Midbrain (tissue), 1 donor: Measurements from ENCODE around the gene CNN2.
"Not testable (repeated sequence)": the region's sequence is repeated elsewhere in the genome, so short reads cannot be mapped to it uniquely, and the experiment has no call there.

Source experiments
- DNase-seq: peaks from one replicate; lab custom pipeline; 2025; lab: John Stamatoyannopoulos, UW

CNN2 gene

DNA sequence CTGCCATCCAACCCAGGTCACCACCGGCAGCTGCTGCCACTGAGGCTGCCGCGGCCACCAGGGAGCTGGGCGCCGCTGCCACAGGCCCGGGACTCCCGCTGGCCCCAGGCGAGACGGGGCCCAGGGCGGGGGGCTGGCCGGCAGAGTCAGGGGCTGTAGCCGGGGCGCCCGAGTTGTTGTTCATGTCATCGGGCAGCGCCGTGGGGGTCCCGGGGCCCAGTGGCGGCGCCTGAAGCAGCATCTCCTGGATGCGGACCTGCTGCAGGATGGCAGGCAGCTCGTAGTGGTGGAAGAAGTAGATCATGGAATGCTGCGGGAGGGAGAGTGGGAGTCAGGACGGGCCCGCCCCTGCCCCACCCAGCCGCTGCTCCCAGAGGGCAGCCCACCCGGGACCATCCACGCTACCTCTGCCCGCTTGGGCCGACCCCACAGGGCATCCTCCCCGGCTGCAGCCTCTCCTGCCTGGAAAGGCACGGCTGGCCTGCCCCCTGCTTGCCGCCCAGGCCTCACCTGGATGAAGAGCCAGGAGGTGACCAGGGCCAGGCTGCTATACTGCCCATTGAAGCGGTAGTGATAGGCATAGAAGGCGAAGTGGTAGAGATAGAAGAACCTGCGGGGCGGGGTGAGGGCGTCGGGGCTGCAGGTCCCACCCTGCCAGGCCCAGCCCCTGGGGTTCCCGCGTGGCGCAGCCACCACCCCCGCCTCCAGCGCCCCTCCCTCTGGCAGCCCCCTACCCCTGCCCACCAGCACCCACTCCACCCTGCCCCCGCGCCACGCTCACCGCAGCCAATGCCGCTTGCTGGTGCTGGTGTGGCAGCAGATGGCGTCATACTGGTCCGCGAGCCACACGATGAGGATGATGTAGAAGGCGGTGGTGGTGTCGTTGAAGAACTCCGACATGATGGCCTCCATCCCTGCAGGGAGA lies 15.6 kb upstream of the CNN2 start:
- no peak for DNase-seq

DNA sequence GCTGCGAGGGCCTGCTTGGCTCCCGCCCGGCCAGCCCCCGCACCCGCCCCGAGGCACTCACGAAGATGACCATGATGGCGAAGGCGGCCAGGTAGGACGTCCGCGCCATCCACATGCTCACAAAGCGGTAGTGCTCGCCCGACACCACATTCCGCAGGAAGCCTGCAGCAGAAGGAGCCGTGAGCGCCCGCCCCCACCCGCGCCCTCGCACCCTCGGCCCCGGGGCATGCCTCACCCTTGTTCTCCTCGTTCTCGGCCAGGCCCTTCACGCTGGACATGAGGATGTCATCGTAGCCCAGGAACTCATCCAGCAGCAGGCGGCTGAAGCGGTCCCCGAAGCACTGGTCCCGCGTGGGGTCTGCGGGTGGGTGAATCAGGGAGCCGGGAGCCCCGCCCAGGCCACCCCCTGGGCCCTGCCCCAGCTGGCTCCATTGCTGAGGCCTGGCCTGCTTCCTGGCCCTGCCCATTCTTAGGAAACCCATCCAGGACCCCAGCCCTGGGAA lies 14.5 kb upstream of the CNN2 start:
- no peak for DNase-seq

DNA sequence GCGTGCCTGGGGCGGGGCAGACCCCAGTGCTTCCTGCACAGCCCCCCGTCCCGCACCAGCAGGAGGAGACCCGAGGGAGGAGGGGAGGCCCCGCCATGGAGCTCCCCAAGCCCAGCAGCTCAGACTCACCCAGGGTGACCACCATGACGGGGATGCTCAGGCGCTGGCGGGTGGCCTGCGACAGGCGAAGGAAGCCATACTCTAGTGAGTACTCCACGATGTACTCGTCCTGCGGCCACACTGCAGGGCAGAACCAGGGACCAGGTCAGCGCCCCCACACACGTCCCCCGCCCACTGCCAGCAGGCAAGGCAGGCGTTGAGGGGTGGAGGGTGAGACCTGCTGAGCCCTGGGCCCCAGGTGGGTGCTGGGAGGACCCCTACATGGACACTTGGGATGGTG lies 14.1 kb upstream of the CNN2 start:
- no peak for DNase-seq

DNA sequence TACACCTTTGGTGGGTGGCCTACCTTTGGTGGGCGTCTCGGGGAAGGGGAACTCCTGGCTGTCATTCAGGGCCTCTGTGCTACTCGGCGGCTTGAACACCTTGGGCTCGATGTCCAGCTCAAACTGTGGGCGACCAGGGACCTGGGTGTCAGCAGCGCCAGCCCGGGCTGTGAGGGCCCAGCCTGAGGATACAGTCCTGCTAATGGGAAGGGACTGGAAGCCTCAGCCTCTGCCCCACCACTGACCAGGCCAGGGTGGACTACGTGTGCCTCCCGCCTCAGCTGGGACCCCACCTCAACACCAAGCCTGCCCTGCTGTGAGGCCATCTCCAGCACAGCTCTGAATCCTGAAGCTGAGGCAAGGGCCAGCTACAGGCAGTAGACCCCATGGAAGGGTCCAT lies 13.2 kb upstream of the CNN2 start:
- DNase-seq, result no peak

DNA sequence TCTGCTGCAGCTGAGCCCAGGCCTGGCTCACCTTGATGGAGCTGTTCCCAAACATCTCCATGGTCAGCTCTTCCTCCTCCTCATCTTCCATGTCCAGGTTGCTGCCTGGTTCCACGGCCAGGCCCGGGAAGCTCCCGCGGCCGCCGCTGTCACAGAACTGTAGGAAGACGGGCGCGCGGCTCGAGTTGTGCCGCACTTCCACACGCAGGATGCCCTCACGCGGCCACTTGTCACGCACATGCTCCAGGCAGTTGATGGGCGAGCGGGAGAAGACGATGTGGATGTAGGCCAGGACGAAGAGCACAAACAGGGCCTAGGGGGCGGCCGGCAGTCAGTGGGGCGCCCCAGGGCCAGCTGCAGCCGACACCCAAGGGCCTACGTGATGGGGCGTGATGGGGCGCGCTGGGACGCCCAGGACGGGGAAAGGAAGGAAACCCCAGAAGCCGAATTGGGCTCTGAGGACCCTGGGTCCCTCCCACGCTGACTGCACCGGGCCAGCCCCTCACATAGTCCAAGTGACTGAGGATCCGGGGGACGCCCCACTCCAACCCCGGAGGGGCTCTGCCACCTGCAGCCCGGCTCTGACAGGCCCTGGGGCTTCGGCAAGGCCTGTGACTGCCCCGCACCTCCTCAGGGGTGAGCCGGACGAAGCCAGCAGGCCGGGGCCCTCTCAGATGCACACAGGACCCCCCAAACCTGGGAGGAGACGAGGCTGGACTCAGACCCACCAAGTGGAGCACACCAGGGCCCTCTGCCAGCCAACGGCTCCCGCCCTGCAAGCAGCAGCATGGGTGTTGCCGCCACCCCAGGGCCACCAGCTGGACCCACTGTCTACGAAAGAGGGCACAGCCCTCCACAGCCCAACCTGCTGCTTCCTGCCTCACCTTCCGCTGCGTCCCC lies 12.0 kb upstream of the CNN2 start:
- no peak for DNase-seq

DNA sequence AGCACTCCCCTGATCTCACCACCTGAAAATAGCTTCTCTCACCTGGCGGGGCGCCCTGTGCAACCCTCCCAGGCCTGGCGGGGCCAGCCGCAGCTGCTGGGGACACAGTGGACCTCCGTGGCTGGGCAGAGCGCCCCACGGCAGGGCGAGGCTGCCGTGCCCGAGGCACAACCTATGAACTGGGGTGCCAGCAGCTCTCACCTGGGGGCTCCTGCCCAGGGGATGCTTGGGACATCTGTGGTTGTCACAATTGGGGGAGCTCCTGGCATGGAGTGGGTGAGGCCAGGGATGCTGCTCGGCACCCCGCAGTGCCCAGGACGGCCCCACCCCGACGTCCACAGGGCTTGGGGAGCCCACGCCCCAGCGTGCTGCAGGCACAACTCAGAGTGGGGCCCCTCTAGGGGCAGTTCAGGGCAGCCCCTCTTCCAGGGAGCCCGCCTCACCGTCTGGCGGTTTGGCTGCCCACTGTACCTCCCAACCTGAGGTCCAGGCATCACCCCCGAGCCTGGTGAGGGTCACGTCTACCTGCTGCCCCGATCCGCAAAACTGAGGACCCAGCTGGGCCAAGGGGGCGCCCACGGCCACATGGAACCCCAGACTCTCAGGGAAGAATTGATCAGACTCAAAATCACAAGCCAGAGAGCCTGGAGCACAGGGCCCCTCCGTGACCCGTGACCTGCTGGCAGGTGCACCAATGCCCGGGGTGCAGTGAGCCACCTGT lies 11.2 kb upstream of the CNN2 start:
- no peak for DNase-seq

DNA sequence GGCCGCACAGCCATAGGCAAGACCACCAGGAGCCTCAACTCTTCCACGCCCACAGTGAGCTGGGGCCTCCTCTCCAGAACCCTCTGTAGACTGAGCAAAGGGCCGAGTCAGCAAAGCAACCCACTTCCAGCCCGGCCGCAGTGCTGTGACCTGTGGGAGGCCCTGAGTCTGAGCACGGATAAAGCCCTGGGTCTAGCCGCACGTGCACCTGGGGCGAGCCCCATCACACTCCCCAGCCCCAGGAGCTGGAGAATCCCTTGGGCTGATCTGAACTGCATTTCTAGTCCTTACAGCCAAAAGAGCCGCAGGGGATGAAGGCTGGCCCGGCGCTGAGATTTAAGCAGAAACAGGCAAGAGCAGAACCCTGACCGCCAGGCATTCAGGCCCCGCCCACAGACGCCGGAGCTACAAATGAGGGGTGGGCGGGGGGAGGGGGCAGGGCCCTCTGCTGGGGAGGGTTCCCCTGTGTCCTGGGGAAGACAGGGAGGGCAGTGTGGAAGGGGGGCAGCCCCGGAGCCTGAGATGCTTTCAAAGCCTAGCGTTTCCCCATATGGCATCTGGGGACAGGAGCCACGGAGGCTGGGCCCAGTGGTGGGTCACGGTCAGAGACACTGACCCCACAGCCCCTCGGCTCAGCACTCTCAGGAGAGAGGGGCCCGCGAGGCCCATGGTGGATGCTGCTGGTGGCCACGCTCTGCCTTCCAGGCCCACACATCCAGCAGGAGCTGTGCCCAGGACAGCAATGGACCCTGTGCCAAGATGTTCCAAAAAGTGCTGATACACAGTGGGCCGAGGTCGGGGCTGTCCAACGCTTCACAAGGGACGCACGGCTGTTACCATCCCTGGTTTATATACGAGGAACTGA lies 10.4 kb upstream of the CNN2 start:
- no peak for DNase-seq

DNA sequence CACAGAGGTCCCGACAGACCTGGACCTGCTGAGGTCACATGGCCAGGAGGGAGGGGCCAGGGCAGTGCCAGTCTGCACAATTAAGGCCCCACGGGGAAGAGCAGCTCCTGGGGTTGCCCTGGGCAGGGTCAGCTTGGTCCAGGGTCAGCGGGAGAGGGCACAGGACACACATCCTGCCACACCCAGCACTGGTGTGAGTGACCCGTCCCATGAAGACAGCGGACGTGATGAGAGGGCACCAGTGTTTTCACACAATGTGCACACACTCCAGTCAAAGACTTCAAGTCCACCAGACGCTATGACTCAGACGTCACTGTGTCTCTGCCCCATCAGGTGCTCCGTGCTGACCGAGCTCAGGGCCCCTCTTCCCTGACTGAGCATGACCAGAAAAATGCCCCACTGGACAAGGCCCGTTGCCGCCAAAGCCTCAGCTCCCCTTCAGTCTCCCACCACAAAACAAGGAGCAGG lies 9.7 kb upstream of the CNN2 start:
- no peak for DNase-seq

DNA sequence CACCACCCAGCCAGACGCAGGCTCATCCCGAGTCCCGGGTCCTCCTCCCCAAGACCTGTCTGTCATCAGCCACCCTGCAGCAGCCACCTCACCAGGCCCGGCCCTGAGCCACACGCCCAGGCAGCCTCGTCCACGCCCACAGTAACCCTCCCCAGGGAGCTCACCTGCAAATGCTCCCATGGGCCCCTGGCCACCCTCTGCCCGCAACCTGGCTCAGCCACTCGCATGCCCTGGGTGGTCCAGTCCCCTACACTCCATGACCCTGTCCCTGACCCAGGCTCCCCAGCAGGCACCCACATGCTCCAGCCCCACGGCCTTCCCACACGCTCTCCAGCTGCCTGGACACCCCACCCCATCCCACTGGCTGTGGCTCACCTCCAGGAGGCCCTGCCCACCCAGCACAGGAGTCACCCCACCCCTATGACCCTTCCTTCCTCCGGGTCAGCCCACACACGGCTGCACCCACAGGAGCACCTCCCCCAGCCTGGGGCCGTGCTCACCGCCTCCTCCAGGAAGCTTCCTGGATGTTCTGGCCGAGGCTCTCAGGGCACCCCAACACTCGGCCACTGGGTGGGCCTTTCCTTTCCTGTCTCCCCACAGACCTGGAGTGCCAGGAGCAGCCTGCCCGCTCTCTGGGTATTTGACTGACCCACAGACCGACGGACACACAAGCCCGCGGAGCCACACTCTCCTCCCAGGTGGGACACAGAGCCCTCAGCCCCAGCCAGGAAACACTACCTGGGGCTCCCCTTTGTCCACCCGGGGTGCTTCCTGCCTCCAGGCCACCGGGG lies 9.1 kb upstream of the CNN2 start:
- DNase-seq, result no peak

DNA sequence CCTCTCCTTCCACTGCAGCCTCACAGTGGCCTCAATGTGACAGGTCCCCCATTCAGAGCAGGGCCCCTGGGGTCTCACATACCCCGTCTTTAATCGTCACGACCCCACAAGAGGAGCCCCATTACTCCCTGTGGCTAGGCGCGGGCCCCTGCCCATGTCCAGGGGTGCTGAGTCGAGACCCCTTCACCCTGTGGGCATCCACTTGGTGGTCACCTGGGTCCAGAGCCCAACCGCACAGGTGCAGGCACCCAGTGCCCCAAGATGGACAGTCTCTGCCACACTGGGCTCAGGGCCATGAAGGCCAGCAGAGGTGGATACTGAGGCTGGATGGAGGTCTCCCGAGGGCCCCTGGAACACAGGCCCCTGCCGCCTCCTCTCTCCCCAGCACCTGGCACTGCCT lies 8.5 kb upstream of the CNN2 start:
- no peak for DNase-seq

DNA sequence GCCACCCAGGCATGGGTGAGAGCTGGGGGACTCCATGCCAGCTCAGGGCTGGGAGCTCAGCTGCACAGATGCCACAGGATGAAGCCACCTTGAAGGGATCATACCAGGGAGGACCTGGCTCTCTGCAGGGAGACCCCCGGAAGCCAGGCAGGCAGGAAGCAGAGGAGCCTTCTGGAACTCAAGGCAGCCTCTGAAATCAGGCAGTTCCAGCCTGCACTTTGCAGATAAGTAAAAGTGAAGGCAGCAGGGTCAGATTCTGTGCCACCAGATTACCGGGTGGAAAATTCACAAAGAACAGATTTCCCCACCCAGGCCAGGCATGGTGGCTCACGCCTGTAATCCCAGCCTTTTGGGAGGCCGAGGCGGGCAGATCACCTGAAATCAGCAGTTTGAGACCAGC lies 8.0 kb upstream of the CNN2 start:
- DNase-seq, result no peak

DNA sequence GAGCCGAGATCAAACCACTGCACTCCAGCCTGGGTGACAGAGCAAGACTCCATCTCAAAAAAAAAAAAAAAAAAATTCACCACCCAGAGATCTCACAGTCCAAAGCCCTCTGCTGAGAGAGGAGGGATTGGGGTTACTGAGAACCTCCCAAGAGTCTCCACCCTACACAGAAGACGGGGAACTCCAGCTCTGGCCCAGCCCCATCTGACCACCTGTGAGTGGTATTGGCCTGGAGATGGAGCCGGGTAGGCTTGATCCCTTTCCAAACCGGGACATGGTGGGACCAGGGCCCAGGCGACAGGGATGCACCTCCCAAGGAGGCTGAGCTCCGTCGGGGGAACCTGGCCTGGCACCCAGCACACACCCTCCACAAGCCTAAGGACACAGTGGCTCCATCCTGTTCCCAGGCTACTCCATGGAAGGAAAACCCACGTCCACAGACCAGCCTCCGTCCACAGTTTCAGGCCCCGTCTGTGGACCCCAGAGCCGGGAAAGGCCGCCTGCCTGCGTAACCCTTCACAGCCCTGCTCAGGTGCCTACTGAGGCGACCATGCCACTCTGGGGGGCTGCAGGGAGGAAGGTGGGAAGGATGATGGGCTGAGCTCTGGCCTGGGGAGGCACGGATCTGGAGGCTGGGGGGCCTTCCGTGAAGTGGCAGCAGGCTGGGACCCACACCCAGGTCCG lies 7.3 kb upstream of the CNN2 start:
- no peak for DNase-seq

DNA sequence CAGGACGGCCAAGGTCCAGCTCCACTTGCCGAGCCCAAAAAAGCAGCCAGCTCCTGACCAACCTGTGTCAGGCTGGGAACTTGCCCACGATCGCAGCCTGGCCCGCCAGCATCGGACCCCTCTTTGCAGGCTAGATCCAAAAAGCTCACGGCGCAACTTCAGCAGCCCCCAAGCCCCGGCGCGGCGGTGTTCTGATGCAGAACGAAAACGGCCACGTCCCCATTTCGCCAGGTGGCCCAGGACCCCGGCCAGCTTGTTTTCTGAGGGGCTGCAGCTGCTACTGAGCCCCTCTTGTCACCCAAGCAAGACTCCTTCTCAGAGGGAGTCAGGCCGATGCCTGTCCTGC lies 6.8 kb upstream of the CNN2 start:
- DNase-seq, result no peak

DNA sequence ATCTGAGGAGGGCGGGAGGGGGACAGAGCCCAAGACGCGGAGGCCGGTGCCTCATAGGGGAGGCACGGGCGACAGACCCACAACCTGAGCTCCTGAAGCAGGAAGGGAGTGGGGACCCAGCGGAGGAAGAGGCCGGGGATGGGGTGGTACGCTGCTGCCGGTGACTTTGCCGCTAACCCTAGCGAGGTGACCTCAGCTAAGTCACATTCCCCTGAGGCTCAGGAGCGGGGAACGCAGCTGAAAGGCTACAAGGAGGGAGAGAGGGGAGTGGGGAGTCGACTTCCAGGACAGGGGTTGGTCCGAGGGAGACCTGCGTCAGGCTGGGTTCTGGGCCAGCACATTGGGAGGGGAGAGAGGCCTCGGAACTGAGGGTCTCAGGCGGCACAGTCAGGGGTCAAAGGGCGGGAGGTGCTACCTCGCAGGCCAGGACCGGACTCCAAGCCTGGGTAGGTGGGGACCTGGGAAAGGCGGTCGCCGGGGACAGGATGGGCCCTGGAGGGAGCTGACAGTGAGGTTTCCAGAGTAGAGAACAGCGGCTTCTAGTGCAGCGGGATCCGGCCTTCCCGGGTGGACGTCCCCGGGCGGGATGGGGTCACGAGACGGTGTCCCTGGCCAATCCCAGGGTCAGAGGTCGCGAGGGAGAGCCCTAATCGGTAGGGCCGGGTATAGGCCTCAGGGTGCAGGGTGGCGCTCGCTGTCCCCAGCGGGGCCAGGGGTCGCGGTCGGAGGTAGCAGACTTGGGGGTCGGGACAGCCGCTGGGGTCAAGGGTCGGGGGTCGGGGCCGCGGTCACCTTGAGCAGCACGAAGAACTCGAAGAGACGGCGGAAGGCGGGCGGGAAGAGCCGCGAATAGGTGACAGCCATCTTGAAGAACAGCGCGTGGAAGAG lies 6.2 kb upstream of the CNN2 start:
- no peak for DNase-seq

DNA sequence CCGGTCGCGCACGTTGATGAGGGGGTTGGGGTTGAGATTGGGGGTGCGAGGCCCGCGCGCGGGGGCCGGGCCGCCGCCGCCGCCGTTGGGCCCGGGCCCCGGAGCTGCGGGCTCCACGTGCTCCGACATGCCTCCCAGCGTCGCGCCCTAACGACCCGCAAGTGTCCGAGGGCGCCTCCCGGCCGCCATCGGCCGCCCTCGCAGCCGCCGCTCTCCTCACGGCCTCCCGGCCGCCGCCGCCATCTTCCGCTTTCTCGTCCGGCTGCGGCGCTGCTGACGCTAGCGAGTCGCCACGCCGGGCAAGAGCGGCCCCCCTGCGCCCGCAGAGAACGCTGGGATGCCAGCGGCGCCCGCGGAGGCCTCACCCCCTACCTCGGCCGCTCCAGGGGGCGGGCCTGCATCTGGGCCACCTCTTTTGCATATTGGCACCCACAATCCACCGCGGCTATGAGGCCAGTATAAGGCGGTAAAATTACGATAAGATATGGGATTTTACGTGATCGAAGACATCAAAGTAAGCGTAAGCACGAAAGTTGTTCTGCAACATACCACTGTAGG lies 5.5 kb upstream of the CNN2 start, which contains the start of gene TMEM259:
TSS of gene TMEM259 (minus strand) at position 256 of the 558 bp plus-strand sequence. CDS start at position 129, 127 bp downstream.
- DNase-seq, result peak; percentile 99

DNA sequence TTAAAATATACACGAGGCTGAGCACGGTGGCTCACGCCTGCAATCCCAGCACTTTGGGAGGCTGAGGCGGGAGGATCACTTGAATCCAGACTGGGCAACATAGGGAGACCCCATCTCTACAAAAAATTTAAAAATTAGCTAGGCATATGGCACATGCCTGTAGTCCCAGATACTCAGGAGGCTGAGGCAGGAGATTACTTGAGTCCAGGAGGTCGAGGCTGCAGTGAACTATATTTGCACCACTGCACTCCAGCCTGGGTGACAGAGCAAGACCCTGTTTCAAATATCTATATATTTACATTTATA lies 2.6 kb upstream of the CNN2 start:
- not testable (repeated sequence) for DNase-seq

DNA sequence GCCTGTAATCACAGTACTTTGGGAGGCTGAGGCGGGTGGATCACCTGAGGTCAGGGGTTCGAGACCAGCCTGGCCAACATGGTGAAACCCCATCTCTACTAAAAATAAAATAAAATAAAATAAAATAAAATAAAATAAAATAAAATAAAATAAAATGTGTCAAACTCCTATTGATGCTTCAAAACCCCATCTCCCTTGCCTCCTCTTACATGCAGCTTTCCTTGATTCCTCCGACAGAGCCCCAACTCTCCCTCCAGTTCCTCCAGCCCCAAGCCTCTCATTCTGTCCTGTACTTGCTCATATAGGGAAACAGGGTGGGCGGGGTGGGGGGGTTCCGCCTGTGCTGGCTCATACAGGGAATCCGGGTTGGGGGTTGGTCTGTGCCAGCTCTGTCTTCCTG lies 1.3 kb upstream of the CNN2 start:
- DNase-seq, result not testable (repeated sequence)
